Upper lobe of right lung (tissue), 1 donor: Measurements from ENCODE around the gene ZNF343. TPM values are rescaled to one million over a fixed set of nuclear protein-coding genes. Genes with fewer than 3 reads are reported as not detected.

Experiments
- ATAC-seq: fragments of 200-7000 bp; cut with Tn5 transposase; one replicate; pipeline ENCODE4 v1.9.1; 2020; ENCODE audit warnings: mild to moderate bottlenecking, moderate library complexity
- DNase-seq: peaks from one replicate; pipeline ENCODE4 v3.0.0-alpha.2; 2020
- H3K27ac ChIP-seq: fragments of 200-600 bp; one replicate; pipeline ENCODE4 v1.8.0; 2022
- H3K27me3 ChIP-seq: fragments of 200-600 bp; one replicate; pipeline ENCODE4 v1.8.0; 2022; ENCODE audit warnings: mild to moderate bottlenecking
- H3K36me3 ChIP-seq: fragments of 200-600 bp; one replicate; pipeline ENCODE4 v1.8.0; 2022
- H3K4me1 ChIP-seq: fragments of 200-600 bp; one replicate; pipeline ENCODE4 v1.8.0; 2022
- H3K4me3 ChIP-seq: fragments of 200-600 bp; one replicate; pipeline ENCODE4 v1.8.0; 2022; ENCODE audit warnings: mild to moderate bottlenecking
- H3K9me3 ChIP-seq: fragments of 200-600 bp; one replicate; pipeline ENCODE4 v1.8.0; 2022
- CTCF ChIP-seq: fragments of 200-600 bp; IDR thresholded peaks from one replicate; pipeline ENCODE4 v1.8.0; 2022; ENCODE audit warnings: antibody characterized with exemption
- intact Hi-C: fragments of 100-400 bp; cut with DNase I; formaldehyde crosslinking; loops from one replicate; pipeline ENCODE4 v1.11.0; 2022
- total RNA-seq: library from RNA; stranded (reverse); fragmentation: NEBNext Ultra II Directional; extraction: Animal tissue kit (Norgen Biotek cat#: 25700); gene quantifications from one replicate; pipeline ENCODE4 v1.2.1, GENCODE V29; 2021
- donor health status: DM: no; HTN: yes; CAD: no; lungs with severe emphysema.

ZNF343 gene
- total RNA-seq, 1 donor from 2014 or later: 8.3 TPM

GRCh38 chr20:2483504-2483903 is 25.2 kb downstream of the ZNF343 start:
- H3K27me3 ChIP-seq: no peaks in the 10 kb centered on the region
- peaks cover 45% of the 10 kb centered on the region for H3K36me3 ChIP-seq
- ATAC-seq (no peak), DNase-seq (no peak)
- no peaks in the 10 kb centered on the region for H3K4me1 ChIP-seq
- intact Hi-C loops: no loop called here
- no peak overlapping the region for H3K27ac ChIP-seq
- H3K4me3 ChIP-seq: no peak overlapping the region
- H3K9me3 ChIP-seq: no peaks in the 10 kb centered on the region
- no peak for TF ChIP-seq CTCF

GRCh38 chr20:2480381-2480780 is 28.3 kb downstream of the ZNF343 start:
- Histone ChIP-seq H3K36me3 (peaks cover 27% of the 10 kb centered on the region), H3K4me3 (no peak overlapping the region), H3K27ac (no peak overlapping the region), H3K27me3 (no peaks in the 10 kb centered on the region), H3K9me3 (no peaks in the 10 kb centered on the region), H3K4me1 (no peaks in the 10 kb centered on the region)
- intact Hi-C loops: no loop called here
- TF ChIP-seq CTCF: no peak
- no peak for ATAC-seq
- DNase-seq: no peak

- Histone ChIP-seq H3K4me3 (no peak overlapping the region), H3K9me3 (no peaks in the 10 kb centered on the region), H3K4me1 (no peaks in the 10 kb centered on the region), H3K27me3 (no peaks in the 10 kb centered on the region), H3K36me3 (no peaks in the 10 kb centered on the region), H3K27ac (no peak overlapping the region)
- DNase-seq (no peak), ATAC-seq (no peak)
- intact Hi-C loops: no loop called here
- no peak for TF ChIP-seq CTCF
Observed at GRCh38 chr20:2476742-2477615, 31.7 kb downstream of the ZNF343 start.

- intact Hi-C loops: no loop called here
- H3K27me3 ChIP-seq: no peaks in the 10 kb centered on the region
- no peak for TF ChIP-seq CTCF
- DNase-seq (no peak), ATAC-seq (no peak)
- no peaks in the 10 kb centered on the region for H3K9me3 ChIP-seq
- H3K4me1 ChIP-seq: no peaks in the 10 kb centered on the region
- H3K27ac ChIP-seq: no peak overlapping the region
- H3K4me3 ChIP-seq: no peak overlapping the region
- no peaks in the 10 kb centered on the region for H3K36me3 ChIP-seq
Observed at GRCh38 chr20:2475850-2476741, 32.6 kb downstream of the ZNF343 start.

GRCh38 chr20:2473516-2473915 is 35.2 kb downstream of the ZNF343 start:
- no peaks in the 10 kb centered on the region for H3K9me3 ChIP-seq
- no peak for DNase-seq
- H3K4me1 ChIP-seq: peaks cover 9% of the 10 kb centered on the region
- no peak for TF ChIP-seq CTCF
- no peaks in the 10 kb centered on the region for H3K27me3 ChIP-seq
- intact Hi-C loops: no loop called here
- peaks cover under 1% of the 10 kb centered on the region for H3K36me3 ChIP-seq
- H3K4me3 ChIP-seq: no peak overlapping the region
- no peak for ATAC-seq
- H3K27ac ChIP-seq: no peak overlapping the region
